ENCODE data around the gene CRPPA.

Gene CRPPA

DNA sequence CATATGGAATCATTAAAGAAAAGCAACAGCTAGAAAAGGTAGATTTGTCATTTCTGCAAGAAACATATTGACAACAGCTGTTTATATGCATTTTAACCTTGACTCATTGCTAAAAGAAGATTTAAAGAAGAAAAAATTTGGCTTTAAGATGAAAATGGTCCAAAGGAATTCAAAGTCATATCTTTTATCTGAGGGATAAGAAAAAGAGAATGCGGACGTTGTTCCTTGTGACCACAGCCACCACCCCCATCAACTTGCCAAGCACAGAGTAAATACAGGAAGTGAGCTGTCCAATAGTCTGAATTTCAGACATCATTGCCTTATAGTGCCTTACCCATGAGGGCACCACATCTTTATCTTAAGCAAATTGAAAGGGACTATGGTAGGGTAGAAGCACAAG is 7.3 kb upstream of the CRPPA start:
- DNase-seq = no peak
- intact Hi-C loops (cut with DNase I) = no loop called here

DNA sequence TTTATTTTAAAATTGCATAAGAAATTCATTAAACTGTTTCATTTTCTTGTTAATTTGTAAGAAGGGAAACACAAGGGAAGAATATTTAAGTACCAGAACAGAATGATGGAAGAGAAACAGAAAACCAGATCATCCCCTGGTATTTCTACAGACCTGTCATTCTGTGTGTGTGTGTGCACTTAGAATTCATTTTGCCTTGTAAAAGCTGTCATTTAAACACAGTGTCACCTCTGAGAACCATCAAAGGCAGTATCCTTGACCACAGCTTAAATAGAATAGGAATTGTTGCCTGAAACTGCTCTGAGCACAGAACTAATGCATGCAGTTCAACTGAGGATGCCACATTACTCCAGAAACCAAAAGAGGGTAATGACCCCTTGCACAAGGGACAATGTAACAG is 6.8 kb upstream of the CRPPA start:
- DNase-seq = no peak
- intact Hi-C loops (cut with DNase I) = no loop called here

GRCh38 chr7:16423761-16424160 is 2.4 kb upstream of the CRPPA start:
- intact Hi-C loops (cut with DNase I) = loop anchor here (5.0 kb wide), 1 partner anchor 219 kb away; no protein-coding TSS in a partner anchor
- DNase-seq = no peak

DNA sequence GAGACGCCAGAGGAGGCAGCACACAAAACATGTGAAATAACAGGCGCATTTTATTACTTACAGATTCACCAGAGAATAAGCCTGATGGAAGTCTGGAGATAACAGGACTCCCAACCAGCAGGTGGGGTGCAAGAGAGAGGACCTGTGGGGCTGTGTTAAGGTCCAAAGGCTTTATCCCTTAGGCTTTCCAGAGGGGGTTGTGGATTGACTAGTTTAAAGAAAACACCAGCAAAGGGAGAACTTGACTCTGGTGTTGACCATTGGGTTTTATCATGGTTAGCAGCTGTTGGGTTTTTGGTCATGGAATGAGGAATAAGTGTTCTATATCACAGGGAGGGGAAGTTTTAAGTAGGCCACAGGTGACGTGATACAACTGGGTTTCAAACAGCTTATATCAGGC is 1.6 kb upstream of the CRPPA start:
- intact Hi-C loops (cut with DNase I) = loop anchor here (5.0 kb wide), 1 partner anchor 219 kb away; no protein-coding TSS in a partner anchor
- no peak for DNase-seq

- no peak for DNase-seq
- intact Hi-C loops (cut with DNase I) = loop anchor here (5.0 kb wide), 1 partner anchor 220 kb away; no protein-coding TSS in a partner anchor
Observed at GRCh38 chr7:16422103-16422435, 731 bp upstream of the CRPPA start.

DNA sequence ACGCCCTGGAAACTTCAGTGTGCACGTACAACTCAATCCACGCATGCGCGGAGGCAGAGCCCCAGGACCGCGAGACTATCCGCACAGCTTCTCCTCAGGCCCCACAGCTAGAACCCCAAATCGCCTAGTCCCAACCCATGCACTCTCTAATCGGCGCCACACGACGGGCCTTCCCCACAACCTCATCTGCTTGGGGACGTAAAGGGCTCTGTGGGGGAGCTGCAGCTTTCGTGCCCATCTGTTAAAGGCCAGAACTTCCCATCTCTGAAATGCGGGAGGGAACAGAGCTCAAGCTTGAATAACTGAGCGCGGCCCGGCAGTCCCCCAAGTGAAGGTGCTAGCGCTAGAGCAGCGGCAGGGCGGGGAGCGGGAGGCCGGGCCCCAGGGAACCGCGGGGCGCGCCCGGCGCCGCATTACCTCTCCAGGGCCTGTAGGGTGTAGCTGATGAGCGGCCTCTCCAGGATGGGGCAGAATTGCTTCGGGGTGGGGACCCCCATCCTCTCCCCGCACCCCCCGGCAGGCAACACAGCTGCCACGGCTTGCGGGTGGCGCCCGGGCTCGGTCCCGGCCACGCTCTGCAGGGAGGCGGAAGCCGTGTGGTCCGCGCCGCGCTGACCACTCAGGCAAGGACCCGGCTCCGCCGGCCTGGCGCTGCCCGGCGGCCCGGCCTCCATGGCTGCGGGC is 547 bp downstream of the CRPPA start:
- DNase-seq = peak; percentile 76 to 97 (median 85)
- intact Hi-C loops (cut with DNase I) = loop anchor here (5.0 kb wide), 1 partner anchor 222 kb away; no protein-coding TSS in a partner anchor

DNA sequence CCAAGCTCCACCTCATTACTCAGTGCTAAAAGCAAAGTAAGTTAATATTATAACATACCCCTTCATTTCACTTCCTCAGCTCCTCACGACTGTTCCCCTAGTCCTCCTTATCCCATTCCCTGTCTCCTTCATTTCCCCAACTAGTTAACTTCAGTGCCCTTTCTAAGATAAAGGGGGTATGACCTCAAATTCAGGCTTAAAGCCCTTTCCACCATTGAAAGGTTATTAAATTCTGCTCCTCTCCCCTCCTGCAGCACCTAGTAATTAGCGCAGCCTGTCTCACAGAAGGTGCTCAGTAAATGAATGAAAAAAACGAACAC is 1.0 kb downstream of the CRPPA start:
- DNase-seq = no peak

GRCh38 chr7:16419859-16420258 is 1.5 kb downstream of the CRPPA start:
- intact Hi-C loops (cut with DNase I) = loop anchor here (5.0 kb wide), 1 partner anchor 222 kb away; no protein-coding TSS in a partner anchor
- DNase-seq = peak in 1 of 10 donors; percentile 53

More for the DNA sequence above, 1.0 kb downstream of the CRPPA start:
- intact Hi-C loops (cut with DNase I) = loop anchor here (5.0 kb wide), 1 partner anchor 222 kb away; no protein-coding TSS in a partner anchor

DNA sequence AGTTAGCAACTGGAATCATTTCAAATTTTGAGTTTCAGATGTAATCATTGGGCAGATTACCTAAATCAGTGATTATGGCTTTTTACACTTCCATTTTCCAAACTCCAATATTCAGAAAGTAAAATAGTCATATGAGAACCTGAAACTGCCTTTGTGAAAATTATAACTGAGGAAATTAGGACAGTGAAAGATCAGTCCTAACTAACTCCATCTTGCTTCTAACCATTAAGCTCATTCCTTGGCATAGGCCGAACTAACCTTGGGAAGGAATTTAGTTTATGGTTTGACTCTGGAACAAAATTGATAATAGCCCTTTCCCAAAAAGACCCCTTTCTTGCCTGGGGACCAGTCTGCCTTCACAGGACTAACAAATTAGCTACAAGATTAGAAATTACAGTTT is 2.2 kb downstream of the CRPPA start:
- intact Hi-C loops (cut with DNase I) = no loop called here

GRCh38 chr7:16417906-16418305 is 3.4 kb downstream of the CRPPA start:
- intact Hi-C loops (cut with DNase I) = no loop called here
- no peak for DNase-seq

More for the DNA sequence above, 2.2 kb downstream of the CRPPA start:
- DNase-seq = no peak

DNA sequence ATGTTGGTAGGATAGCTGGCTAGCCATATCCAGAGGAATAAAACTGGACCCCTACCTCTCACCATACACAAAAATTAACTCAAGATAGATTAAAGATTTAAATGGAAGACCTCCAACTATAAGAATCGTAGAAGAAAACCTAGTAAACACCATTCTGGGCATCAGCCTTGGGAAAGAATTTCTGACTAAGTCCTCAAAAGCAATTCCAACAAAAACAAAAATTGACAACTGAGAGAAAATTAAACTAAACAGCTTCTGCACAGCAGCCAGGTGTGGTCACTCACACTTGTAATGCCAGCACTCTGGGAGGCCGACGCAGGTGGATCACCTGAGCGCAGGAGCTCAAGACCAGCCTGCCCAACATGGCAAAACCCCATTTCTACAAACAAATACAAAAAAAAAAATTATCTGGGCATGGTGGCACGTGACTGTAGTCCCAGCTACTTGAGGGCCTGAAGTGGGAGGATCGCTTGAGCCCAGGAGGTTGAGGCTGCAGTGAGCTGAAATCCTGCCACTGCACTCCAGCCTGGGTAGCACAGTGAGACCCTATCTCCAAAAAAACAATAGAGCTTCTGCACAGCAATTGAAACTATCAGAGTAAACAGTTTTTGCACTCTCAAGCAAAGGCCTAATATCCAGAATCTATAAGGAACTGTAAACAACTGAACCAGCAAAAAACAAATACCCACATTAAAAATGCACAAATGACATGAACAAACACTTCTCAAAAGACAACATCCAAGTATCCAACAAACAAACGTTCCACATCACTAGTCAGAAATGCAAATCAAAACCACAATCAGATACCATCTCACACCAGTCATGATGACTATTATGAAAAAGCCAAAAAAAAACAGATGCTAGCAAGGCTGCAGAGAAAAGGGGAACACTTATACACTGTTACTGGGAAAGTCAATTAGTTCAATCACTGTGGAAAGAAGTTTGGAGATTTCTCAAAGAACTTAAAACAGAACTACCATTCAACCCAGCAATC is 4.8 kb downstream of the CRPPA start:
- intact Hi-C loops (cut with DNase I) = no loop called here

DNA sequence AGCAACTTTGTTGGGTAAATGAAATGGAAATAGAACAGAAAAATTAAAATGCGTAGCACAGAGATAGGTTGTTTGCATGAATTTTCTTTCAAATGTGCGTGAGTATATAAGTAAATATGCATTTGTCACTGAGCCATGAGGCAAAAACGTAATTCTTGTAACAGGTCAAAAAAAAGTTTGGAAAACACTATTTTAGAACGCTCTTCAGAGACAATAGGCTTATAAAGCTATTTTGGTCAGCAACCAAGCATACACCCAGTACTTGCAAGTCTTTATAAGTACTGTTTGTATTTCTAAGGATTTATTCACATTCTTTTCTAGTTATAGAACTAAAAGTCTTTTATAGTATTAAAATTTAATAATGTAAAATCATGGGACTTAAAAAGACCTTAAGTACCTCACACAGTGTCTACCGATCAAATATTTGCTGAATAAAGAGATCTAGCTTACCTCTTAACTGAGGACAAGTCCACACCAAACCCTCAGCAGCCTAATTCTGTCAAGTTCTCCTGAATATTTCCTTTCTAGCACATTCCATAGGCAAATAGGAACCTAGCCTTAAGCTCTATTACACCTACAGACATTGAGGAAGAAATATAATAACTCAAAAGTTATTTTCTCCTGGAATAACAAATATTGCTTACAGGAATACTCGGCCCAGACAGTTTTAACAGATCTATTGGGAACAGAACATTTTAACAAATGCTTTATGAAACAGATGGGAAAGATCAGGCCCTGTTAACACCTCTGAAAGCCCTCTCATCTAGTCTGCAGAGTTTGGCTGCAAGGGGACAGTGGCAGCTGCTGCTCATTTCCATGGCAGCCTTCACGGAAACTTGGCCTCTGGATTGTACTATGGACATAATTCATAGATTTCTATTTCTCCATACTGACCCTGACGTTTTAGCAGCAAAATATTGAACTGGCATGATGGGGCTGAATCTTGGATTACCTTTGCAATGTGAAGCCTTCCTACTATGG is 8.8 kb downstream of the CRPPA start:
- no peak for DNase-seq
- intact Hi-C loops (cut with DNase I) = no loop called here

More for the DNA sequence above, 4.8 kb downstream of the CRPPA start:
- DNase-seq = no peak

GRCh38 chr7:16411391-16411790 is 9.9 kb downstream of the CRPPA start:
- DNase-seq = no peak
- intact Hi-C loops (cut with DNase I) = no loop called here

DNA sequence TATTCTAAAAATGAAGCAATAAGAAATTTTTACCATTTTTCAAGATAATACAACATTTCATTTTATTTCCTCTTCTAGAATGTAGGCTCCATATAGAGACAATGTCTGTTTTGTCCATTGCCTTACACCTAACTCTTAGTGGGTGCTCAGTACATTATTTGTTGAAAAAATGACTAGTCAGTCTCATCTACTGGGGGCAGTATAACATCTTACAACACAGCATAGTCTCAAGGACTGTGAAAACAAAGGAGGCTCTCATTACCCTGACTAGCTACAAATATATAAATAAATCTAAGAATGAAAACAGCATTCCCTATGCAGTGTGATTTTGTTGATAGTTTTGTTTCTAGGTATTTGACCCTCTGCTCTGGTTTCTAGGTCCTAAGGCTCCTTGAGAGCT is 11.6 kb downstream of the CRPPA start:
- intact Hi-C loops (cut with DNase I) = no loop called here
- no peak for DNase-seq

DNA sequence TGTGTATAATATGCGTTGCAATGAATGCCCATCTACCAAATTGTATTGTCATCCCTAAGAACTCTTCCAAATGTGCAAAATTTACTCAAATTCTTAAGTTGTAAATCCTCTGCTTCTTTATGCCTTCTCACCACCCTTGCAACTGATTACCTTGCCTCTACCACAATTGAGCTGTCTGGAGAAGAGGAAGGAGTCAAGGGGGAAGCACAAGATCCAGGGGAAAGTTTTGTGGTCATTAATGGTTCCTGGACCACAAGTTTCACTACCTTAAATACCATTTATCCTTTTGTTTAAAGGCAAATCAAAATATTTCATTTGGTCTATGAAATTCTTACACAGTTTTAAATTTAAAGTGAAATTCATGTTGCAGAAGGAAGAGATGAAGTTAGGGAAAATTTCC is 16.7 kb downstream of the CRPPA start:
- no peak for DNase-seq
- intact Hi-C loops (cut with DNase I) = no loop called here

- no peak for DNase-seq
- intact Hi-C loops (cut with DNase I) = no loop called here
Observed at GRCh38 chr7:16403475-16403874, 17.9 kb downstream of the CRPPA start.

- intact Hi-C loops (cut with DNase I) = no loop called here
- DNase-seq = no peak
Observed at GRCh38 chr7:16402940-16403339, 18.4 kb downstream of the CRPPA start.

- intact Hi-C loops (cut with DNase I) = no loop called here
- DNase-seq = no peak
Observed at GRCh38 chr7:16402091-16402490, 19.2 kb downstream of the CRPPA start.

DNA sequence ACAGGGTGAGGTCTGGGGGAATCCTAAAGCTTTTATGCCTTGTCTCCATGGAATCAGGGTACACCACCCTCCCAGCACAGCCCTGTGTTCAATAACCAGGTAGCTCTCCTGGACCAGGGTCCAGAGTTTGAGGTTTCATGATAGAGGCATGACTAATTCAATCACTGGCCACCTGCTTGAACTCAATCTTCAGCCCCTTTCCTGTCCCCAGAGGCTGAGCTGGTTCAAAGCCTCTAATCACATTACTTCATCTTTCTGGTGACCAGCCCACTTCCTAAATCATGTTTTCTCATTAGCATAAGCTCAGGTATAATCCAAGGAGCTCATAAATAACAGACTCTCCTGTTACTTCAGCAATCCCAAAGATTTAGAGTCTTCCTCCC is 20.5 kb downstream of the CRPPA start:
- intact Hi-C loops (cut with DNase I) = no loop called here
- no peak for DNase-seq
